IMR-90 (cell line): Measurements from ENCODE around the gene SHE. TPM values are rescaled to one million over a fixed set of nuclear protein-coding genes. Genes with fewer than 3 reads are reported as not detected.

ENCODE experiments used
- ATAC-seq: fragments of 200-7000 bp; cut with Tn5 transposase; 2 replicates; pipeline ENCODE4 v1.9.1; 2020; ENCODE audit warnings: low read depth, mild to moderate bottlenecking, moderate library complexity
- BruUV-seq: library from RNA; stranded (reverse); fragments of 400-500 nt; replicated peaks from 2 replicates; lab custom pipeline; 2021; lab: Mats Ljungman, UMichigan
- CTCF ChIA-PET: fragments of 300-600 bp; formaldehyde crosslinking; extraction: SDS; loops from one replicate; lab custom pipeline; 2021; ENCODE audit warnings: antibody characterized with exemption; lab: Yijun Ruan, JAX
- POLR2A ChIA-PET: fragments of 300-600 bp; sonication (Branson Sonifier 250); formaldehyde crosslinking; loops from one replicate; lab custom pipeline; 2022; ENCODE audit warnings: antibody characterized with exemption; ENCODE audit not compliant: unreplicated experiment; lab: Charles Lee
- DNase-seq: peaks from one replicate; pipeline ENCODE4 v3.0.0; 2013
- H2AFZ ChIP-seq: replicated peaks from 2 replicates; pipeline ENCODE3; 2013; ENCODE audit warnings: low read length, mild to moderate bottlenecking; ENCODE audit not compliant: poor library complexity
- H2AK5ac ChIP-seq: 2 replicates; pipeline ENCODE4 v1.6.1; 2013; ENCODE audit warnings: low read depth, low read length, inconsistent platforms
- H2AK9ac ChIP-seq: replicated peaks from 2 replicates; pipeline ENCODE3; 2013; ENCODE audit warnings: mild to moderate bottlenecking, low read depth, low read length, moderate library complexity; ENCODE audit not compliant: poor library complexity
- H2BK120ac ChIP-seq: 2 replicates; pipeline ENCODE4 v1.6.1; 2013; ENCODE audit warnings: low read depth, low read length, inconsistent platforms
- H2BK15ac ChIP-seq: 3 replicates; pipeline ENCODE4 v1.6.1; 2013; ENCODE audit warnings: low read depth, low read length, inconsistent platforms
- H2BK20ac ChIP-seq: 2 replicates; pipeline ENCODE4 v1.6.1; 2013; ENCODE audit warnings: low read depth, mild to moderate bottlenecking, inconsistent platforms, low read length, moderate library complexity
- H2BK5ac ChIP-seq: 2 replicates; pipeline ENCODE4 v1.6.1; 2013; ENCODE audit warnings: mild to moderate bottlenecking, low read depth, low read length, inconsistent platforms; ENCODE audit not compliant: poor library complexity, severe bottlenecking
- H3K14ac ChIP-seq: replicated peaks from 2 replicates; pipeline ENCODE4 v1.6.1; 2013; ENCODE audit warnings: low read depth, low read length, inconsistent platforms
- H3K18ac ChIP-seq: 2 replicates; pipeline ENCODE4 v1.6.1; 2013; ENCODE audit warnings: low read depth, low read length, control low read depth
- H3K23ac ChIP-seq: 2 replicates; pipeline ENCODE4 v1.6.1; 2013; ENCODE audit warnings: low read depth, low read length, inconsistent platforms
- H3K27ac ChIP-seq: 2 replicates; pipeline ENCODE4 v1.5.1; 2013; ENCODE audit warnings: mild to moderate bottlenecking, control low read depth, low read length; ENCODE audit not compliant: insufficient read depth
- H3K27me3 ChIP-seq: 2 replicates; pipeline ENCODE4 v1.6.1; 2013; ENCODE audit warnings: low read length; ENCODE audit not compliant: control insufficient read depth, insufficient read depth
- H3K36me3 ChIP-seq: 2 replicates; pipeline ENCODE4 v1.6.1; 2013; ENCODE audit warnings: low read length, mixed read lengths; ENCODE audit not compliant: control insufficient read depth, insufficient read depth
- H3K4ac ChIP-seq: 2 replicates; pipeline ENCODE4 v1.6.1; 2013; ENCODE audit warnings: low read depth, low read length, inconsistent platforms
- H3K4me1 ChIP-seq: 2 replicates; pipeline ENCODE4 v1.6.1; 2013; ENCODE audit warnings: low read length, mixed read lengths; ENCODE audit not compliant: control insufficient read depth, insufficient read depth
- H3K4me2 ChIP-seq: 2 replicates; pipeline ENCODE4 v1.6.1; 2013; ENCODE audit warnings: low read depth, mild to moderate bottlenecking, control low read depth, low read length, moderate library complexity
- H3K4me3 ChIP-seq: 2 replicates; pipeline ENCODE4 v1.5.1; 2013; ENCODE audit warnings: low read depth, mild to moderate bottlenecking, control low read depth, low read length, moderate library complexity; ENCODE audit not compliant: insufficient read depth
- H3K56ac ChIP-seq: 2 replicates; pipeline ENCODE4 v1.6.1; 2013; ENCODE audit warnings: low read length, inconsistent platforms; ENCODE audit not compliant: insufficient read depth; ENCODE audit errors: extremely low read depth
- H3K79me1 ChIP-seq, 2 experiments: 2 replicates each; pipeline ENCODE4 v1.6.1; 2013; ENCODE audit warnings: low read length in 2 of 2, inconsistent platforms in 1 of 2, low read depth in 1 of 2
- H3K9ac ChIP-seq: 2 replicates; pipeline ENCODE4 v1.6.1; 2013; ENCODE audit warnings: low read depth, low read length, control low read depth
- H3K9me1 ChIP-seq: 2 replicates; pipeline ENCODE4 v1.6.1; 2013; ENCODE audit warnings: low read length, inconsistent platforms; ENCODE audit not compliant: insufficient read depth
- H3K9me3 ChIP-seq: 2 replicates; pipeline ENCODE4 v1.6.1; 2013; ENCODE audit warnings: low read length; ENCODE audit not compliant: control insufficient read depth, insufficient read depth
- H4K20me1 ChIP-seq: 2 replicates; pipeline ENCODE4 v1.6.1; 2013; ENCODE audit warnings: low read length, inconsistent platforms; ENCODE audit not compliant: insufficient read depth
- H4K5ac ChIP-seq: 2 replicates; pipeline ENCODE4 v1.6.1; 2013; ENCODE audit warnings: mild to moderate bottlenecking, low read depth, low read length, control low read depth
- H4K8ac ChIP-seq, 2 experiments: 2 replicates each; pipeline ENCODE4 v1.6.1; 2013; ENCODE audit warnings: low read depth in 2 of 2, low read length in 2 of 2, control low read depth in 1 of 2, inconsistent platforms in 1 of 2
- H4K91ac ChIP-seq: 2 replicates; pipeline ENCODE4 v1.6.1; 2013; ENCODE audit warnings: low read depth, low read length, inconsistent platforms; ENCODE audit not compliant: insufficient read depth
- MAZ ChIP-seq: IDR thresholded peaks from 2 replicates; pipeline ENCODE4 v1.6.1; 2012; ENCODE audit warnings: low read depth, mild to moderate bottlenecking, low read length, improper control_type of control experiment, moderate library complexity, borderline replicate concordance
- RCOR1 ChIP-seq: IDR thresholded peaks from 2 replicates; pipeline ENCODE4 v1.6.1; 2012; ENCODE audit warnings: mild to moderate bottlenecking, low read length, improper control_type of control experiment; ENCODE audit not compliant: insufficient replicate concordance
- WGBS, 2 experiments: methylation state at CpG; one replicate each; pipeline versions ENCODE4 v1.1.5 to v1.1.7; 2013; ENCODE audit warnings: missing lambda C conversion rate in 2 of 2; ENCODE audit not compliant: insufficient read length in 1 of 2; ENCODE audit errors: extremely low coverage in 2 of 2; 5-methylcytosine and 5-hydroxymethylcytosine counted together
- dilution Hi-C: fragments of 300-500 bp; cut with HindIII; formaldehyde crosslinking; loops from one replicate; pipeline ENCODE4 v1.14.3; 2018; ENCODE audit warnings: low sequenced_read_pairs; ENCODE audit not compliant: unreplicated experiment
- in situ Hi-C: fragments of 300-500 bp; cut with MboI; formaldehyde crosslinking; loops from 3 replicates; pipeline ENCODE4 v1.14.3; 2019; ENCODE audit warnings: low sequenced_read_pairs, inconsistent platforms, mixed read lengths
- intact Hi-C: fragments of 100-400 bp; cut with micrococcal nuclease; formaldehyde crosslinking; loops from 2 replicates; pipeline ENCODE4 v1.10.0; 2022
- polyA plus RNA-seq, 3 experiments: library from polyadenylated mRNA; depleted of rRNA; stranded (reverse); fragments of >200 nt; gene quantifications; 2 replicates each; pipeline ENCODE4 v1.2.3, GENCODE V29; 2012; ENCODE audit warnings: low replicate concordance in 1 of 3
- total RNA-seq: library from RNA; depleted of rRNA; stranded (reverse); fragments of >200 nt; gene quantifications from 2 replicates; pipeline ENCODE4 v1.2.3, GENCODE V29; 2012

Gene SHE
- total and polyA plus RNA-seq, 2 of the 4 experiments (the other 2 are of a cell fraction) = not detected

GRCh38 chr1:154441241-154441888, 60.8 kb downstream of the SHE start:
- Histone ChIP-seq H3K4ac (peak overlapping the region; percentile 54), H2AFZ (no peak overlapping the region), H3K36me3 (peaks cover 25% of the 10 kb centered on the region), H4K91ac (peak overlapping the region; percentile 49; the same call in 1 of the 2 replicates), H2BK120ac (peak overlapping the region; percentile 45), H3K4me2 (no peak overlapping the region), H3K4me1 (peaks cover 20% of the 10 kb centered on the region), H3K79me1 (no peaks in the 10 kb centered on the region), H3K4me3 (no peak overlapping the region), H3K27me3 (peaks cover 17% of the 10 kb centered on the region), H4K8ac (no peak overlapping the region), H3K9ac (no peak overlapping the region), H3K18ac (no peak overlapping the region), H2AK9ac (no peak overlapping the region), H3K9me3 (no peaks in the 10 kb centered on the region), H2BK15ac (no peak overlapping the region; the same call in 2 of the 3 replicates), H2BK20ac (peak overlapping the region; percentile 12; the same call in 1 of the 2 replicates), H3K14ac (no peak overlapping the region; the same call in 1 of the 2 replicates), H3K56ac (no peak overlapping the region), H3K9me1 (peaks cover 10% of the 10 kb centered on the region), H2AK5ac (peak overlapping the region; percentile 68), H4K5ac (no peak overlapping the region), H3K27ac (no peak overlapping the region), H2BK5ac (no peak overlapping the region), H4K20me1 (peaks cover 21% of the 10 kb centered on the region; the same call in 1 of the 2 replicates), H3K23ac (no peak overlapping the region)
- in situ Hi-C loops (no loop called here), dilution Hi-C loops (no loop called here), intact Hi-C loops (loop anchor here (10.0 kb wide), 1 partner anchor 167 kb away; the partner anchor contains the start of gene HAX1)
- no peak for DNase-seq
- 100% methylated on average over 1 of the region's 8 CpGs; no CpG with 5 or more reads in 1 of the 2 experiments for WGBS, 2 experiments
- ChIA-PET POLR2A (no interaction called here), CTCF (interaction anchor here (0.5 kb wide), 1 partner anchor 69 kb away, joined by 3 read pairs; no protein-coding TSS in a partner anchor)
- TF ChIP-seq RCOR1 (no peak), MAZ (no peak)
- no TSS peak for BruUV-seq
- no peak for ATAC-seq
